ENCODE measurements around the gene SCMH1.

SCMH1 gene

GRCh38 chr1:41282679-41283317 is 40.7 kb upstream of the SCMH1 start:
- peak; percentile 89 for TF ChIP-seq CTCF (IDR thresholded peaks at IDR 0.05; ENCODE audit: borderline replicate concordance, insufficient read depth, low read depth, low read length)

GRCh38 chr1:41281334-41281733 is 39.2 kb upstream of the SCMH1 start:
- H3K4me3 ChIP-seq (ENCODE audit: low read depth, low read length), result no peak overlapping the region
- TF ChIP-seq CTCF (IDR thresholded peaks at IDR 0.05; ENCODE audit: borderline replicate concordance, insufficient read depth, low read depth, low read length), result no peak

More at GRCh38 chr1:41282679-41283317, 40.7 kb upstream of the SCMH1 start:
- no peak overlapping the region for H3K4me3 ChIP-seq (ENCODE audit: low read depth, low read length)

GRCh38 chr1:41280202-41281032 is 38.3 kb upstream of the SCMH1 start:
- TF ChIP-seq CTCF (IDR thresholded peaks at IDR 0.05; ENCODE audit: borderline replicate concordance, insufficient read depth, low read depth, low read length), result no peak
- no peak overlapping the region for H3K4me3 ChIP-seq (ENCODE audit: low read depth, low read length)

GRCh38 chr1:41278076-41278475 is 36.0 kb upstream of the SCMH1 start:
- TF ChIP-seq CTCF (IDR thresholded peaks at IDR 0.05; ENCODE audit: borderline replicate concordance, insufficient read depth, low read depth, low read length), result no peak
- no peak overlapping the region for H3K4me3 ChIP-seq (ENCODE audit: low read depth, low read length)

- no peak overlapping the region for H3K4me3 ChIP-seq (ENCODE audit: low read depth, low read length)
- TF ChIP-seq CTCF (IDR thresholded peaks at IDR 0.05; ENCODE audit: borderline replicate concordance, insufficient read depth, low read depth, low read length), result no peak
These were observed 35.4 kb upstream of the SCMH1 start for GRCh38 chr1:41277371-41277975.

GRCh38 chr1:41275831-41276230 is 33.7 kb upstream of the SCMH1 start:
- H3K4me3 ChIP-seq (ENCODE audit: low read depth, low read length), result no peak overlapping the region
- TF ChIP-seq CTCF (IDR thresholded peaks at IDR 0.05; ENCODE audit: borderline replicate concordance, insufficient read depth, low read depth, low read length), result no peak
